ENCODE data around the gene LONP1.
"Not testable (repeated sequence)": the region's sequence is repeated elsewhere in the genome, so short reads cannot be mapped to it uniquely, and the experiment has no call there.

DNA sequence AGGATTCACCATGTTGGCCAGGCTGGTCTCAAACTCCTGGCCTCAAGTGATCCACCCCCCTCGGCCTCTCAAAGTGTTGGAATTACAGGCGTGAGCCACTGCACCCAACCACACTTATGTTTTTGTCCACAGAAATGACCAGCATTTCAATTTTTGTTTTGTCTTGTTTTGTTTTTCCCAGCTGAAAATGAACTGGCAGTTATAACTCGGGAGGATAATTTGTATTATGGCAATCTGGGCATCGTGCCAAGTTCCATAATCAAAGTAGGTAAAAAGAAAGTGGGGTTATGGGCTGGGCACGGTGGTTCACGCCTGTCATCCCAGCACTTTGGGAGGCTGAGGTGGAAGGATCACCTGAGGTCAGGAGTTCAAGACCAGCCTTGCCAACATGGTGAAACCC is 29.0 kb upstream of the LONP1 start:
- not testable (repeated sequence) for TF ChIP-seq YY1 (IDR thresholded peaks at IDR 0.05; ENCODE audit: insufficient read depth, insufficient read length); ZNF274 (IDR thresholded peaks at IDR 0.05; ENCODE audit: low read depth, low read length)
